HEK293 (cell line): ENCODE results near the gene EXOSC5.

ENCODE experiments used
- GLI4 ChIP-seq: fragments of 450-650 bp; formaldehyde crosslinking; IDR thresholded peaks from 2 replicates; pipeline ENCODE4 v1.5.1; 2016; ENCODE audit warnings: missing biosample characterization, missing genetic modification characterization
- HIC1 ChIP-seq: fragments of 450-650 bp; formaldehyde crosslinking; IDR thresholded peaks from 2 replicates; pipeline ENCODE4 v1.5.1; 2016; ENCODE audit warnings: missing biosample characterization, missing genetic modification characterization
- KLF1 ChIP-seq: fragments of 450-650 bp; formaldehyde crosslinking; IDR thresholded peaks from 2 replicates; pipeline ENCODE4 v1.5.1; 2016; ENCODE audit warnings: missing biosample characterization, missing genetic modification characterization
- KLF16 ChIP-seq: fragments of 450-650 bp; formaldehyde crosslinking; IDR thresholded peaks from 2 replicates; pipeline ENCODE4 v1.5.1; 2017; ENCODE audit warnings: missing biosample characterization, missing genetic modification characterization
- KLF8 ChIP-seq: fragments of 450-650 bp; formaldehyde crosslinking; IDR thresholded peaks from 2 replicates; pipeline ENCODE4 v1.5.1; 2016; ENCODE audit warnings: missing biosample characterization, missing genetic modification characterization
- MYNN ChIP-seq: fragments of 450-650 bp; formaldehyde crosslinking; IDR thresholded peaks from 2 replicates; pipeline ENCODE4 v1.5.1; 2016; ENCODE audit warnings: missing biosample characterization, missing genetic modification characterization, borderline replicate concordance
- PRDM6 ChIP-seq: fragments of 450-650 bp; formaldehyde crosslinking; IDR thresholded peaks from 2 replicates; pipeline ENCODE4 v1.5.1; 2017; ENCODE audit warnings: missing biosample characterization, missing genetic modification characterization
- SCRT1 ChIP-seq: fragments of 450-650 bp; formaldehyde crosslinking; IDR thresholded peaks from 2 replicates; pipeline ENCODE4 v1.5.1; 2016; ENCODE audit warnings: missing biosample characterization, missing genetic modification characterization, borderline replicate concordance
- SP2 ChIP-seq: fragments of 450-650 bp; formaldehyde crosslinking; IDR thresholded peaks from 2 replicates; pipeline ENCODE4 v1.5.1; 2016; ENCODE audit warnings: missing biosample characterization, missing genetic modification characterization
- YY2 ChIP-seq: fragments of 450-650 bp; formaldehyde crosslinking; IDR thresholded peaks from 2 replicates; pipeline ENCODE4 v1.5.1; 2016; ENCODE audit warnings: missing biosample characterization, missing genetic modification characterization
- ZBTB10 ChIP-seq: fragments of 450-650 bp; formaldehyde crosslinking; IDR thresholded peaks from 2 replicates; pipeline ENCODE4 v1.5.1; 2016; ENCODE audit warnings: missing biosample characterization, missing genetic modification characterization
- ZBTB11 ChIP-seq: fragments of 450-650 bp; formaldehyde crosslinking; conservative IDR thresholded peaks from 2 replicates; pipeline ENCODE4 v1.5.1; 2016; ENCODE audit warnings: low read depth, missing biosample characterization, missing genetic modification characterization
- ZBTB6 ChIP-seq: fragments of 450-650 bp; formaldehyde crosslinking; IDR thresholded peaks from 2 replicates; pipeline ENCODE4 v1.5.1; 2017; ENCODE audit warnings: missing biosample characterization, missing genetic modification characterization
- ZIC2 ChIP-seq: fragments of 450-650 bp; formaldehyde crosslinking; IDR thresholded peaks from 2 replicates; pipeline ENCODE4 v1.5.1; 2016; ENCODE audit warnings: missing biosample characterization, missing genetic modification characterization
- ZNF324 ChIP-seq: fragments of 450-650 bp; formaldehyde crosslinking; IDR thresholded peaks from 2 replicates; pipeline ENCODE4 v1.5.1; 2016; ENCODE audit warnings: missing biosample characterization, missing genetic modification characterization
- ZNF341 ChIP-seq: fragments of 450-650 bp; formaldehyde crosslinking; IDR thresholded peaks from 2 replicates; pipeline ENCODE4; 2016; ENCODE audit warnings: low read depth, missing biosample characterization, missing genetic modification characterization
- ZNF394 ChIP-seq: fragments of 450-650 bp; formaldehyde crosslinking; IDR thresholded peaks from 2 replicates; pipeline ENCODE4 v1.5.1; 2016; ENCODE audit warnings: missing biosample characterization, missing genetic modification characterization, mild to moderate bottlenecking, moderate library complexity, borderline replicate concordance
- ZNF423 ChIP-seq: fragments of 450-650 bp; formaldehyde crosslinking; IDR thresholded peaks from 2 replicates; pipeline ENCODE4 v1.5.1; 2016; ENCODE audit warnings: missing biosample characterization, missing genetic modification characterization
- ZNF529 ChIP-seq: fragments of 450-650 bp; formaldehyde crosslinking; IDR thresholded peaks from 2 replicates; pipeline ENCODE4 v1.5.1; 2017; ENCODE audit warnings: missing genetic modification characterization, missing biosample characterization; ENCODE audit not compliant: insufficient replicate concordance
- ZNF561 ChIP-seq: fragments of 450-650 bp; IDR thresholded peaks from 2 replicates; pipeline ENCODE4 v1.5.1; 2018; ENCODE audit warnings: missing biosample characterization, missing genetic modification characterization, borderline replicate concordance
- ZNF692 ChIP-seq: fragments of 450-650 bp; formaldehyde crosslinking; IDR thresholded peaks from 2 replicates; pipeline ENCODE4 v1.5.1; 2016; ENCODE audit warnings: missing biosample characterization, missing genetic modification characterization
- ZNF76 ChIP-seq: fragments of 450-650 bp; formaldehyde crosslinking; IDR thresholded peaks from 2 replicates; pipeline ENCODE4; 2016; ENCODE audit warnings: low read depth, missing biosample characterization, missing genetic modification characterization, borderline replicate concordance
- ZNF785 ChIP-seq: fragments of 450-650 bp; formaldehyde crosslinking; IDR thresholded peaks from 2 replicates; pipeline ENCODE4 v1.5.1; 2016; ENCODE audit warnings: missing biosample characterization, missing genetic modification characterization
- ZSCAN4 ChIP-seq: fragments of 450-650 bp; formaldehyde crosslinking; IDR thresholded peaks from 2 replicates; pipeline ENCODE4 v1.5.1; 2017; ENCODE audit warnings: missing biosample characterization, missing genetic modification characterization

EXOSC5 gene

GRCh38 chr19:41439441-41440222 lies 42.5 kb upstream of the EXOSC5 start, which contains the start of gene DMAC2 (continued):
- TF ChIP-seq ZBTB10 (tag by site-specific recombination) (0 out of 2 replicates have a peak, but pooled peaks have one; percentile 32), ZIC2 (tag by site-specific recombination) (no peak), KLF16 (tag by site-specific recombination) (peak; percentile 83), ZNF423 (tag by site-specific recombination) (no peak), ZNF324 (peak; percentile 92), MYNN (tag by site-specific recombination) (no peak), ZBTB6 (peak; percentile 70), ZNF341 (tag by site-specific recombination) (peak; percentile 94), PRDM6 (tag by site-specific recombination) (no peak), YY2 (tag by site-specific recombination) (peak; percentile 97), SP2 (peak; percentile 94), ZNF785 (no peak), KLF8 (tag by site-specific recombination) (peak; percentile 89), ZBTB11 (tag by site-specific recombination) (peak; percentile 81), ZNF692 (tag by site-specific recombination) (peak; percentile 75; the same call in 1 of the 2 replicates), ZNF529 (tag by site-specific recombination) (no peak), ZSCAN4 (no peak), KLF1 (tag by site-specific recombination) (peak; percentile 44; the same call in 1 of the 2 replicates), ZNF561 (tag by site-specific recombination) (peak; percentile 77), GLI4 (no peak), SCRT1 (tag by site-specific recombination) (peak; percentile 99), HIC1 (tag by site-specific recombination) (no peak), ZNF394 (tag by site-specific recombination) (peak; percentile 74; the same call in 1 of the 2 replicates), ZNF76 (tag by site-specific recombination) (peak; percentile 56; the same call in 1 of the 2 replicates)
